GM12892 (cell line): ENCODE measurements around the gene MTUS2.

Experiments
- POLR2A ChIP-seq: IDR thresholded peaks from 2 replicates; pipeline ENCODE4 v1.6.1; 2011; ENCODE audit warnings: low read depth, low read length, control low read depth
- POLR2AphosphoS5 ChIP-seq: IDR thresholded peaks from 2 replicates; pipeline ENCODE4 v1.6.1; 2011; ENCODE audit warnings: low read depth, low read length, control low read depth

GRCh38 chr13:29384871-29385270, 564.7 kb downstream of the MTUS2 start:
- TF ChIP-seq POLR2A (no peak), POLR2AphosphoS5 (no peak)
